PC-3 (cell line): ENCODE measurements around the gene TCFL5. TPM values are rescaled to one million over a fixed set of nuclear protein-coding genes. Genes with fewer than 3 reads are reported as not detected.

ENCODE experiments used
- ATAC-seq: fragments of 200-7000 bp; cut with Tn5 transposase; 2 replicates; pipeline ENCODE4 v1.9.1; 2020; ENCODE audit warnings: mild to moderate bottlenecking, moderate library complexity
- BruUV-seq: library from RNA; stranded (reverse); fragments of 400-500 nt; replicated peaks from 2 replicates; lab custom pipeline; 2021; lab: Mats Ljungman, UMichigan
- CTCF ChIA-PET: fragments of 300-600 bp; sonication (Branson Sonifier 250); formaldehyde crosslinking; loops from one replicate; lab custom pipeline; 2022; ENCODE audit warnings: antibody characterized with exemption; lab: Charles Lee
- POLR2A ChIA-PET: fragments of 300-600 bp; sonication (Branson Sonifier 250); formaldehyde crosslinking; loops from one replicate; lab custom pipeline; 2022; ENCODE audit warnings: antibody characterized with exemption; ENCODE audit not compliant: unreplicated experiment; lab: Charles Lee
- DNase-seq: peaks from one replicate; pipeline ENCODE4 v3.0.0-alpha.2; 2015
- H2AFZ ChIP-seq: fragments of 300-600 bp; sonication (generic); 2 replicates; pipeline ENCODE4 v1.6.0; 2016; ENCODE audit warnings: antibody characterized with exemption, low read length
- H3F3A ChIP-seq: fragments of 300-600 bp; sonication (generic); one replicate; pipeline ENCODE4 v1.6.0; 2017; ENCODE audit warnings: antibody characterized with exemption, low read length, control low read depth, mild to moderate bottlenecking; ENCODE audit not compliant: unreplicated experiment
- H3K27ac ChIP-seq: fragments of 300-600 bp; sonication (generic); 2 replicates; pipeline ENCODE4 v1.5.1; 2016; ENCODE audit warnings: mild to moderate bottlenecking, low read length
- H3K27me3 ChIP-seq: fragments of 300-600 bp; sonication (generic); 2 replicates; pipeline ENCODE4 v1.6.1; 2016; ENCODE audit warnings: low read length, mixed read lengths
- H3K36me3 ChIP-seq: fragments of 300-600 bp; sonication (generic); 2 replicates; pipeline ENCODE4 v1.6.1; 2016; ENCODE audit warnings: low read depth, mixed run types, low read length, mixed read lengths
- H3K4me1 ChIP-seq: fragments of 300-600 bp; sonication (generic); 2 replicates; pipeline ENCODE4 v1.5.1; 2016; ENCODE audit warnings: low read length; ENCODE audit not compliant: insufficient read depth
- H3K4me2 ChIP-seq: fragments of 300-600 bp; sonication (generic); 2 replicates; pipeline ENCODE4 v1.6.0; 2016; ENCODE audit warnings: low read length
- H3K4me3 ChIP-seq: fragments of 300-600 bp; sonication (generic); 2 replicates; pipeline ENCODE4 v1.5.1; 2016; ENCODE audit warnings: mild to moderate bottlenecking, low read length, mixed read lengths
- H3K79me2 ChIP-seq: fragments of 300-600 bp; sonication (generic); 2 replicates; pipeline ENCODE4 v1.6.1; 2017; ENCODE audit warnings: low read length, mixed read lengths
- H3K9ac ChIP-seq: fragments of 300-600 bp; sonication (generic); 2 replicates; pipeline ENCODE4 v1.6.0; 2016; ENCODE audit warnings: mild to moderate bottlenecking, low read length
- H3K9me2 ChIP-seq: fragments of 300-600 bp; sonication (generic); replicated peaks from 2 replicates; pipeline ENCODE4 v1.6.1; 2016; ENCODE audit warnings: mixed run types, low read length, mixed read lengths
- H3K9me3 ChIP-seq: fragments of 300-600 bp; sonication (generic); 2 replicates; pipeline ENCODE4 v1.6.1; 2016; ENCODE audit warnings: low read length, mixed read lengths
- H4K20me1 ChIP-seq: fragments of 300-600 bp; sonication (generic); 2 replicates; pipeline ENCODE4 v1.6.1; 2016; ENCODE audit warnings: low read length, mixed read lengths
- EZH2 ChIP-seq: fragments of 300-600 bp; sonication (generic); IDR thresholded peaks from one replicate; pipeline ENCODE4 v1.6.1; 2017; ENCODE audit warnings: antibody characterized with exemption, mild to moderate bottlenecking, low read length; ENCODE audit not compliant: unreplicated experiment
- EZH2phosphoT487 ChIP-seq: fragments of 300-600 bp; sonication (generic); IDR thresholded peaks from 2 replicates; pipeline ENCODE4 v1.6.1; 2018; ENCODE audit warnings: mild to moderate bottlenecking, antibody characterized with exemption, low read length, borderline replicate concordance
- intact Hi-C: fragments of 100-400 bp; cut with micrococcal nuclease; formaldehyde crosslinking; loops from 2 replicates; pipeline ENCODE4 v1.9.0; 2023
- total RNA-seq: library from RNA; depleted of rRNA; stranded (reverse); fragments of >200 nt; gene quantifications from 2 replicates; pipeline ENCODE4 v1.2.3, GENCODE V29; 2014
- TF ChIP-seq, protein P1 (sequence below): fragments of 300-600 bp; sonication (generic); conservative IDR thresholded peaks from 2 replicates; pipeline ENCODE4 v1.5.1; 2017; ENCODE audit warnings: antibody characterized with exemption, low read depth, mild to moderate bottlenecking, low read length

TCFL5 gene
- total RNA-seq, 1 experiment from 2014 or later, result 15.8 TPM

GRCh38 chr20:62816031-62816883, 45.4 kb downstream of the TCFL5 start:
- BruUV-seq, result no TSS peak
- DNase-seq (no peak), ATAC-seq (no peak)
- TF ChIP-seq, protein P1, sequence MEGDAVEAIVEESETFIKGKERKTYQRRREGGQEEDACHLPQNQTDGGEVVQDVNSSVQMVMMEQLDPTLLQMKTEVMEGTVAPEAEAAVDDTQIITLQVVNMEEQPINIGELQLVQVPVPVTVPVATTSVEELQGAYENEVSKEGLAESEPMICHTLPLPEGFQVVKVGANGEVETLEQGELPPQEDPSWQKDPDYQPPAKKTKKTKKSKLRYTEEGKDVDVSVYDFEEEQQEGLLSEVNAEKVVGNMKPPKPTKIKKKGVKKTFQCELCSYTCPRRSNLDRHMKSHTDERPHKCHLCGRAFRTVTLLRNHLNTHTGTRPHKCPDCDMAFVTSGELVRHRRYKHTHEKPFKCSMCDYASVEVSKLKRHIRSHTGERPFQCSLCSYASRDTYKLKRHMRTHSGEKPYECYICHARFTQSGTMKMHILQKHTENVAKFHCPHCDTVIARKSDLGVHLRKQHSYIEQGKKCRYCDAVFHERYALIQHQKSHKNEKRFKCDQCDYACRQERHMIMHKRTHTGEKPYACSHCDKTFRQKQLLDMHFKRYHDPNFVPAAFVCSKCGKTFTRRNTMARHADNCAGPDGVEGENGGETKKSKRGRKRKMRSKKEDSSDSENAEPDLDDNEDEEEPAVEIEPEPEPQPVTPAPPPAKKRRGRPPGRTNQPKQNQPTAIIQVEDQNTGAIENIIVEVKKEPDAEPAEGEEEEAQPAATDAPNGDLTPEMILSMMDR, result no peak
- TF ChIP-seq EZH2 (peak; percentile 76), EZH2phosphoT487 (peak; percentile 42; the same call in 1 of the 2 replicates)
- Histone ChIP-seq H3K9me3 (no peaks in the 10 kb centered on the region), H3K27ac (no peak overlapping the region), H3K4me2 (peak overlapping the region; percentile 83), H3K36me3 (no peaks in the 10 kb centered on the region; the same call in 1 of the 2 replicates), H3K9ac (no peak overlapping the region), H3F3A (no peaks in the 10 kb centered on the region), H3K4me3 (peak overlapping the region; percentile 64), H3K9me2 (no peaks in the 10 kb centered on the region), H3K79me2 (no peaks in the 10 kb centered on the region), H4K20me1 (no peaks in the 10 kb centered on the region), H3K27me3 (peaks cover 19% of the 10 kb centered on the region), H2AFZ (peak overlapping the region; percentile 48; the same call in 1 of the 2 replicates), H3K4me1 (peaks cover 33% of the 10 kb centered on the region)
- ChIA-PET CTCF (interaction anchor here (0.8 kb wide), 1 partner anchor 31 kb away, joined by 4 read pairs; no protein-coding TSS in a partner anchor), POLR2A (no interaction called here)
- intact Hi-C loops, result no loop called here

- peak; percentile 66 for ATAC-seq
- intact Hi-C loops, result no loop called here
- no peak overlapping the region for H2AFZ ChIP-seq
- H3K79me2 ChIP-seq, result no peaks in the 10 kb centered on the region
- ChIA-PET CTCF (interaction anchor here (0.9 kb wide), 1 partner anchor 46 kb away, joined by 6 read pairs; the partner anchor contains the start of gene TCFL5), POLR2A (interaction anchor here (0.6 kb wide), 1 partner anchor 77 kb away, joined by 3 read pairs; no protein-coding TSS in a partner anchor)
- H3K27me3 ChIP-seq, result peaks cover 19% of the 10 kb centered on the region
- H3F3A ChIP-seq, result no peaks in the 10 kb centered on the region
- no TSS peak for BruUV-seq
- no peak overlapping the region for H3K27ac ChIP-seq
- no peak for TF ChIP-seq EZH2phosphoT487
- no peak for TF ChIP-seq EZH2
- TF ChIP-seq, protein P1, result no peak
- H3K9me3 ChIP-seq, result no peaks in the 10 kb centered on the region
- H3K4me2 ChIP-seq, result peak overlapping the region; percentile 83
- no peak overlapping the region for H3K9ac ChIP-seq
- H3K36me3 ChIP-seq, result peaks cover 5% of the 10 kb centered on the region
- H3K4me1 ChIP-seq, result peaks cover 33% of the 10 kb centered on the region
- no peaks in the 10 kb centered on the region for H3K9me2 ChIP-seq
- H4K20me1 ChIP-seq, result no peaks in the 10 kb centered on the region
- DNase-seq, result peak; percentile 69
- H3K4me3 ChIP-seq, result no peak overlapping the region
Observed at GRCh38 chr20:62815066-62815991, 46.3 kb downstream of the TCFL5 start.
